Peyer's patch (tissue), 4 donors: ENCODE data around the gene CD302.

Experiments
- CTCF ChIP-seq, 6 experiments: fragments of 450-650 bp in 4 of 6; fragments of 200-600 bp in 2 of 6; sonication (generic) in 1 of 6; IDR thresholded peaks; one replicate each; pipeline ENCODE4 v1.5.1; 2017 to 2019; ENCODE audit warnings: antibody characterized with exemption in 6 of 6, mild to moderate bottlenecking in 3 of 6, moderate library complexity in 1 of 6
- POLR2A ChIP-seq, 2 donors: fragments of 450-650 bp; IDR thresholded peaks; one replicate each; pipeline ENCODE4 v1.5.1; 2017; ENCODE audit warnings: antibody characterized with exemption in 2 of 2, mild to moderate bottlenecking in 2 of 2, moderate library complexity in 2 of 2

GRCh38 chr2:159722580-159722979 lies 75.4 kb downstream of the CD302 start:
- TF ChIP-seq CTCF (IDR thresholded peaks at IDR 0.05) = no peak
- TF ChIP-seq POLR2A (IDR thresholded peaks at IDR 0.05) = no peak
